Measurements from ENCODE around the gene CDH4. TPM values are rescaled to one million over a fixed set of nuclear protein-coding genes. Genes with fewer than 3 reads are reported as not detected.

CDH4 gene
- total RNA-seq, 1 experiment from 2014 or later, result not detected

- DNase-seq (ENCODE audit: low read depth, low spot score) (no peak), ATAC-seq (no peak)
- no peak overlapping the region for H3K4me3 ChIP-seq (ENCODE audit: low read depth in 2 of 2, low read length in 2 of 2)
- in situ Hi-C loops (cut with HindIII; ENCODE audit: low pct_unique_long_range_greater_than_20kb, low sequenced_read_pairs) (no loop called here), intact Hi-C loops (cut with micrococcal nuclease; ENCODE audit: unreplicated experiment) (no loop called here)
- TF ChIP-seq, protein P1, sequence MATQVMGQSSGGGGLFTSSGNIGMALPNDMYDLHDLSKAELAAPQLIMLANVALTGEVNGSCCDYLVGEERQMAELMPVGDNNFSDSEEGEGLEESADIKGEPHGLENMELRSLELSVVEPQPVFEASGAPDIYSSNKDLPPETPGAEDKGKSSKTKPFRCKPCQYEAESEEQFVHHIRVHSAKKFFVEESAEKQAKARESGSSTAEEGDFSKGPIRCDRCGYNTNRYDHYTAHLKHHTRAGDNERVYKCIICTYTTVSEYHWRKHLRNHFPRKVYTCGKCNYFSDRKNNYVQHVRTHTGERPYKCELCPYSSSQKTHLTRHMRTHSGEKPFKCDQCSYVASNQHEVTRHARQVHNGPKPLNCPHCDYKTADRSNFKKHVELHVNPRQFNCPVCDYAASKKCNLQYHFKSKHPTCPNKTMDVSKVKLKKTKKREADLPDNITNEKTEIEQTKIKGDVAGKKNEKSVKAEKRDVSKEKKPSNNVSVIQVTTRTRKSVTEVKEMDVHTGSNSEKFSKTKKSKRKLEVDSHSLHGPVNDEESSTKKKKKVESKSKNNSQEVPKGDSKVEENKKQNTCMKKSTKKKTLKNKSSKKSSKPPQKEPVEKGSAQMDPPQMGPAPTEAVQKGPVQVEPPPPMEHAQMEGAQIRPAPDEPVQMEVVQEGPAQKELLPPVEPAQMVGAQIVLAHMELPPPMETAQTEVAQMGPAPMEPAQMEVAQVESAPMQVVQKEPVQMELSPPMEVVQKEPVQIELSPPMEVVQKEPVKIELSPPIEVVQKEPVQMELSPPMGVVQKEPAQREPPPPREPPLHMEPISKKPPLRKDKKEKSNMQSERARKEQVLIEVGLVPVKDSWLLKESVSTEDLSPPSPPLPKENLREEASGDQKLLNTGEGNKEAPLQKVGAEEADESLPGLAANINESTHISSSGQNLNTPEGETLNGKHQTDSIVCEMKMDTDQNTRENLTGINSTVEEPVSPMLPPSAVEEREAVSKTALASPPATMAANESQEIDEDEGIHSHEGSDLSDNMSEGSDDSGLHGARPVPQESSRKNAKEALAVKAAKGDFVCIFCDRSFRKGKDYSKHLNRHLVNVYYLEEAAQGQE (IDR thresholded peaks at IDR 0.05; ENCODE audit: insufficient read depth in 1 of 2, low read depth in 2 of 2, low read length in 1 of 2), result no peak
- TF ChIP-seq POLR2AphosphoS5 (IDR thresholded peaks at IDR 0.05; ENCODE audit: low read depth, low read length) (no peak), CTCF (IDR thresholded peaks at IDR 0.05) (no peak), SIN3A (IDR thresholded peaks at IDR 0.05; ENCODE audit: borderline replicate concordance, insufficient read depth, low read depth, low read length) (no peak), TCF7L2 (IDR thresholded peaks at IDR 0.05; ENCODE audit: low read depth, low read length) (no peak)
- H3K36me3 ChIP-seq (ENCODE audit: control insufficient read depth, insufficient read depth, low read length), result no peaks in the 10 kb centered on the region
- POLR2A ChIA-PET, result no interaction called here
- no peaks in the 10 kb centered on the region for H3K9me3 ChIP-seq (ENCODE audit: control insufficient read depth, insufficient read depth, low read depth, low read length)
- no peaks in the 10 kb centered on the region for H3K4me1 ChIP-seq (ENCODE audit: control insufficient read depth, insufficient read depth, low read length)
- CTCF ChIA-PET, result no interaction called here
- no peak overlapping the region for H3K27ac ChIP-seq (ENCODE audit: low read length)
- H3K27me3 ChIP-seq (ENCODE audit: control insufficient read depth, insufficient read depth, low read length), result peaks cover under 1% of the 10 kb centered on the region; the same call in 1 of the 2 replicates
- BruUV-seq (replicated peaks), result no TSS peak
Measured at GRCh38 chr20:61433176-61433575, 181.1 kb downstream of the CDH4 start.

GRCh38 chr20:61433816-61434215, 181.8 kb downstream of the CDH4 start:
- no peak overlapping the region for H3K4me3 ChIP-seq (ENCODE audit: low read depth in 2 of 2, low read length in 2 of 2)
- CTCF ChIA-PET, result no interaction called here
- no TSS peak for BruUV-seq (replicated peaks)

More at GRCh38 chr20:61433816-61434215, 181.8 kb downstream of the CDH4 start:
- POLR2A ChIA-PET, result no interaction called here
- intact Hi-C loops (cut with micrococcal nuclease; ENCODE audit: unreplicated experiment), result no loop called here
- Histone ChIP-seq H3K4me1 (ENCODE audit: control insufficient read depth, insufficient read depth, low read length) (no peaks in the 10 kb centered on the region), H3K27ac (ENCODE audit: low read length) (no peak overlapping the region), H3K9me3 (ENCODE audit: control insufficient read depth, insufficient read depth, low read depth, low read length) (no peaks in the 10 kb centered on the region), H3K36me3 (ENCODE audit: control insufficient read depth, insufficient read depth, low read length) (no peaks in the 10 kb centered on the region), H3K27me3 (ENCODE audit: control insufficient read depth, insufficient read depth, low read length) (no peaks in the 10 kb centered on the region; the same call in 1 of the 2 replicates)
- DNase-seq (ENCODE audit: low read depth, low spot score) (no peak), ATAC-seq (no peak)
- TF ChIP-seq, protein P1 (IDR thresholded peaks at IDR 0.05; ENCODE audit: insufficient read depth in 1 of 2, low read depth in 2 of 2, low read length in 1 of 2), result no peak
- TF ChIP-seq SIN3A (IDR thresholded peaks at IDR 0.05; ENCODE audit: borderline replicate concordance, insufficient read depth, low read depth, low read length), result no peak
- no peak for TF ChIP-seq POLR2AphosphoS5 (IDR thresholded peaks at IDR 0.05; ENCODE audit: low read depth, low read length)
- TF ChIP-seq TCF7L2 (IDR thresholded peaks at IDR 0.05; ENCODE audit: low read depth, low read length), result no peak
- TF ChIP-seq CTCF (IDR thresholded peaks at IDR 0.05), result no peak
- in situ Hi-C loops (cut with HindIII; ENCODE audit: low pct_unique_long_range_greater_than_20kb, low sequenced_read_pairs), result no loop called here
